AG09309 (cell line): ENCODE data around the gene MRM1.

ENCODE experiments used
- DNase-seq: peaks from one replicate; pipeline ENCODE4 v3.0.0-alpha.2; 2010; ENCODE audit warnings: low read depth
- H3K4me3 ChIP-seq: 2 replicates; pipeline ENCODE4 v1.5.1; 2011; ENCODE audit warnings: mild to moderate bottlenecking, low read depth, low read length, moderate library complexity; ENCODE audit not compliant: control insufficient read depth
- TF ChIP-seq, protein P1 (sequence below): IDR thresholded peaks from 2 replicates; pipeline ENCODE4 v1.5.1; 2011; ENCODE audit warnings: mild to moderate bottlenecking, low read depth, low read length, inconsistent platforms; ENCODE audit not compliant: insufficient read depth, control insufficient read depth; ENCODE audit errors: missing control alignments

MRM1 gene

DNA sequence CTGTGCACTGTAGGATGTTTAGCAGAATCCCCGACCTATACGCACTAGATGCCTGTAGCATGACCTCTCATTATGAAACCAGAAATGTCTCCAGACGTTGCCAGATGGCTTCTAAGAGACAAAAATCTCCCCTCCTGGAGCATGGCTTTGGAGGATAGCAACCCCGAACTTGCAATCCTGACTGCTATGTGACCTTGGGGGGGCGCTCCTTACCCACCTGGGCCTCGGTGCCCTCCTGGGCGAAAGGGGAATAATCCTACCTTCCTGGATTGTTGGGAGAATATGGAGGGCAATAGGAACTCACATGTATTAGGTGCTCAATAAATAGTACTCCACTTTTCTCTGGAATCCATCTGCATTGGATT is 8.1 kb downstream of the MRM1 start:
- TF ChIP-seq, protein P1, sequence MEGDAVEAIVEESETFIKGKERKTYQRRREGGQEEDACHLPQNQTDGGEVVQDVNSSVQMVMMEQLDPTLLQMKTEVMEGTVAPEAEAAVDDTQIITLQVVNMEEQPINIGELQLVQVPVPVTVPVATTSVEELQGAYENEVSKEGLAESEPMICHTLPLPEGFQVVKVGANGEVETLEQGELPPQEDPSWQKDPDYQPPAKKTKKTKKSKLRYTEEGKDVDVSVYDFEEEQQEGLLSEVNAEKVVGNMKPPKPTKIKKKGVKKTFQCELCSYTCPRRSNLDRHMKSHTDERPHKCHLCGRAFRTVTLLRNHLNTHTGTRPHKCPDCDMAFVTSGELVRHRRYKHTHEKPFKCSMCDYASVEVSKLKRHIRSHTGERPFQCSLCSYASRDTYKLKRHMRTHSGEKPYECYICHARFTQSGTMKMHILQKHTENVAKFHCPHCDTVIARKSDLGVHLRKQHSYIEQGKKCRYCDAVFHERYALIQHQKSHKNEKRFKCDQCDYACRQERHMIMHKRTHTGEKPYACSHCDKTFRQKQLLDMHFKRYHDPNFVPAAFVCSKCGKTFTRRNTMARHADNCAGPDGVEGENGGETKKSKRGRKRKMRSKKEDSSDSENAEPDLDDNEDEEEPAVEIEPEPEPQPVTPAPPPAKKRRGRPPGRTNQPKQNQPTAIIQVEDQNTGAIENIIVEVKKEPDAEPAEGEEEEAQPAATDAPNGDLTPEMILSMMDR, result no peak
- no peak overlapping the region for H3K4me3 ChIP-seq
- no peak for DNase-seq

DNA sequence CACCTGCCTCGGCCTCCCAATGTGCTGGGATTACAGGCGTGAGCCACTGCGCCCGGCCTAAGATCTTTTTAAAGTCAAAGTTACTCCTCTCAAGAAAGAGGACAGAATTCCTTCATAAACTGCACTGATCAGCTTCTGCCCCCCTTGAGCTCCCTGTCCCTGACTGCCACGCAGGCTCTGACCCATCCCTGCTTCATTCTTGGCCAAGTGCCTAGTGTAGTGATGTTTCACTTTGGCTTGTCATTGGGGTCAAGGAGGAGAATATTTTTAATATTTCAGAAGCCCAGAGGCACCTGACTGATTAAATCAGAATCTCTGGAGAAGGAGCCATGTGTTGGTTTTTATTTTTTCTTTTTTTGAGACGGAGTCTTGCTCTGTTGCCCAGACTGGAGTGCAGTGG is 9.1 kb downstream of the MRM1 start:
- TF ChIP-seq, protein P1, result no peak
- no peak for DNase-seq
- no peak overlapping the region for H3K4me3 ChIP-seq

DNA sequence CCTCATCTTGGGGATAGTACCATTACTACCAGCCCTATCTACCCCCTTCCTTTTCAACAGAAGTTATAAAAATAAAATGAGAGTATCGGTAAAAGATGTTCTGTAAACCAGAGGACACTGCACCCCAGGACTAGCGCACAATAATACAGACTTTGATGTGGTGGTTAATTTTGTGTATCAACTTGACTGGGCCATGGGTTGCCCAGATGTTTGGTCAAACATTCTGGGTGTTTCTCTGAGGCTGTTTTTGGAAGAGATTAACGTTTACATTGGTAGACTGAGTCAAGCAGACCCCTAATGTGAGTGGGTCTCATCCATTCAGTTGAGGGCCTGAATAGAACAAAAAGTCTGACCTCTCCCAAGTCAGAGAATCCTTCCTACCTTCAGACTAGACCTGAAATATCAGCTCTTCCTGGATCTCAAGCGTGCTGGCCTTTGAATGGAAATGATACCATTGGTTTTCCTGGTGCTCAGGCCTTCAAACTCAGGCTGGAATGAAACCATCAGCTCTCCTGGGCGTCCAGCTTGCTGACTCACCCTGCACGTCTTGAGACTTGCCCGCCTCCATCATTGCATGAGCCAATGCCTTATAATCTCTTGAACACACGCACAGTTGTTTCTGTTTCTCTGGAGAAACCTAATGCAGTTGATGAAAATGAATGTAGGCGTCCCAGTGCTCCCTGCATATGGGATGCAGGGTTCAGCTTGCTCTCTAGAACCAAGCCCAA is 10.1 kb downstream of the MRM1 start:
- H3K4me3 ChIP-seq, result no peak overlapping the region
- TF ChIP-seq, protein P1, result no peak
- DNase-seq, result peak; percentile 62

DNA sequence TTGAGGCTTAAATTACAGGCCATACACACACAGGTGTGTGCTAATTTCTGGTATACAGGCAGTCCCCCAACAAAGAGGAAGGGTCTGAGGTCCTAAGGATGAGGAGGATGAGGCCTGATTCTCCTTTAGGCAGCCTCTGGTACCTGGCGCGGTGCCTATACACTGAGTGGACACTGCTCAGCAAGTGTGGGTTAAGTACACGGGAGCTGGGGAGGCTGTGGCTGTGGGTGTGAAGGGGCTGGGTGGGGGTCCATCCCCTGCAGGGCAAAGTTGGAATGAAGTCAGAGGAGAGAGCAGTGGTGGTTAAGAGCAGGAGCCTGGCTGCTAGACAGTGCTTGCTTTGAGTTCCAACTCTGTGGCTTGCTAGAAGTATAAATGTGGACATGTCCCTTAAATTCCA is 10.9 kb downstream of the MRM1 start:
- no peak for DNase-seq
- no peak overlapping the region for H3K4me3 ChIP-seq
- TF ChIP-seq, protein P1, result no peak

DNA sequence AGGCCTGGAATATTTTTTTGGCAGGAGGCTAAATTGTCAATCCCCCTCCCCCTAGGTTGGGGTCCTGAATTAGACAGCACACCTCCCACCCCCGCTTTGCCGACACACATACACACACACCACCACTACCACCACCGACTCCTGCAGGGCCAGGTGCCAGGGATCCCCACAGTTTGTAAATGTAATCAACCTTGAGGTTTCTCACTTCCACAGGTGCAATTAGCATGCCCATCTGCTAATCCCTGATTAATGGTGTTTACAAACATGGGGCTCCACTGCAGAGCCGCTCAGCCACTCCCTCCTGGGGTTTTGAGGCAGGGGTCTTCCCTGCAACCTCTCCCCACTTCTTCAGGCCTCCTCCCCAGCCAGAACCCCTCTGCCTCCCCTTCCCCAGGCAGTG is 11.8 kb downstream of the MRM1 start:
- no peak for DNase-seq
- TF ChIP-seq, protein P1, result no peak
- no peak overlapping the region for H3K4me3 ChIP-seq

DNA sequence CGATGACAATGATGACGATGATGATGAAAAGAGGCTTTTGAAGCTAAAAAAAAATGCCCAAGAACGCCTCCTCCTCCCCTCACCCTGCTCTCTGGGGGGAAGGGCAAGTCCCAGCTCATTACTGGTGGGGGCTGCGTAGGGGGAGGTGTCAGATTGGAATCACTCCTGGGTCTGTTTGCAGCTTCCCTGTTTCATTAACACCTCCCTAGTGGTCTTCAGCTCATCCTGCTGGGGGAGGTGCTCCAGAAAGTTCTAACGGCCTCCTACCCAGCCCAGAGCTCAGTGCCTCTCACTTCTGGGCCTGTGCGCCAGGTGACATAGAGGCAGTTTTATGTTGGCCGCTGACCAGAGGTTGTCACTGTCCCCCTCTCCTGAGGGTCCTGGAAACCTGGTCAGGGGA is 12.7 kb downstream of the MRM1 start:
- no peak for DNase-seq
- TF ChIP-seq, protein P1, result no peak
- no peak overlapping the region for H3K4me3 ChIP-seq
